Smooth muscle cell (in vitro differentiated cells): ENCODE measurements around the gene ZNF492. TPM values are rescaled to one million over a fixed set of nuclear protein-coding genes. Genes with fewer than 3 reads are reported as not detected.

Experiments
- DNase-seq: peaks from one replicate; lab custom pipeline; 2025; ENCODE audit not compliant: unreplicated experiment; lab: John Stamatoyannopoulos, UW
- H2AFZ ChIP-seq: fragments of 200-600 bp; sonication (generic); 2 replicates; pipeline ENCODE4 v1.6.0; 2016; ENCODE audit warnings: antibody characterized with exemption, low read depth, mild to moderate bottlenecking
- H3F3A ChIP-seq: fragments of 200-600 bp; sonication (generic); 2 replicates; pipeline ENCODE4 v1.6.0; 2017; ENCODE audit warnings: antibody characterized with exemption, low read depth
- H3K27ac ChIP-seq: fragments of 200-600 bp; sonication (generic); 2 replicates; pipeline ENCODE4 v1.5.1; 2016; ENCODE audit warnings: low read depth, mild to moderate bottlenecking
- H3K27me3 ChIP-seq: fragments of 200-600 bp; sonication (generic); 2 replicates; pipeline ENCODE4 v1.6.1; 2016; ENCODE audit warnings: low read depth, mild to moderate bottlenecking
- H3K36me3 ChIP-seq: fragments of 200-600 bp; sonication (generic); 2 replicates; pipeline ENCODE4 v1.5.1; 2016; ENCODE audit warnings: low read depth
- H3K4me1 ChIP-seq: fragments of 200-600 bp; sonication (generic); 2 replicates; pipeline ENCODE4 v1.5.1; 2016; ENCODE audit warnings: low read depth
- H3K4me2 ChIP-seq: fragments of 200-600 bp; sonication (generic); 2 replicates; pipeline ENCODE4 v1.6.0; 2016; ENCODE audit warnings: mild to moderate bottlenecking
- H3K4me3 ChIP-seq: fragments of 200-600 bp; sonication (generic); 2 replicates; pipeline ENCODE4 v1.5.1; 2016; ENCODE audit warnings: mild to moderate bottlenecking
- H3K79me2 ChIP-seq: fragments of 200-600 bp; sonication (generic); 2 replicates; pipeline ENCODE4 v1.6.0; 2016; ENCODE audit warnings: low read depth, mild to moderate bottlenecking
- H3K9ac ChIP-seq: fragments of 200-600 bp; sonication (generic); 2 replicates; pipeline ENCODE4 v1.6.0; 2016; ENCODE audit warnings: low read depth
- H3K9me3 ChIP-seq: fragments of 200-600 bp; sonication (generic); replicated peaks from 2 replicates; pipeline ENCODE4 v1.5.1; 2016; ENCODE audit warnings: low read depth
- H4K20me1 ChIP-seq: fragments of 200-600 bp; sonication (generic); 2 replicates; pipeline ENCODE4 v1.6.0; 2016; ENCODE audit warnings: low read depth
- WGBS: methylation state at CpG from one replicate; pipeline ENCODE4 v1.1.7; 2016; ENCODE audit warnings: low lambda C conversion rate; 5-methylcytosine and 5-hydroxymethylcytosine counted together
- polyA plus RNA-seq: library from polyadenylated mRNA; unstranded; fragments of >200 nt; fragmentation: Nextera tagmentation; extraction: Ambion mirVana; gene quantifications from 2 replicates; pipeline ENCODE4 v1.2.1, GENCODE V29; 2016
- total RNA-seq: library from RNA; depleted of rRNA; stranded (reverse); fragments of >200 nt; gene quantifications from 2 replicates; pipeline ENCODE4 v1.2.3, GENCODE V29; 2014
- TF ChIP-seq, protein P1 (sequence below): fragments of 200-600 bp; sonication (generic); IDR thresholded peaks from 2 replicates; pipeline ENCODE4 v1.5.1; 2017; ENCODE audit warnings: borderline replicate concordance, mild to moderate bottlenecking, antibody characterized with exemption; ENCODE audit not compliant: insufficient read depth, poor library complexity, severe bottlenecking

ZNF492 gene
- total and polyA plus RNA-seq, 2 experiments from 2014 or later: not detected

DNA sequence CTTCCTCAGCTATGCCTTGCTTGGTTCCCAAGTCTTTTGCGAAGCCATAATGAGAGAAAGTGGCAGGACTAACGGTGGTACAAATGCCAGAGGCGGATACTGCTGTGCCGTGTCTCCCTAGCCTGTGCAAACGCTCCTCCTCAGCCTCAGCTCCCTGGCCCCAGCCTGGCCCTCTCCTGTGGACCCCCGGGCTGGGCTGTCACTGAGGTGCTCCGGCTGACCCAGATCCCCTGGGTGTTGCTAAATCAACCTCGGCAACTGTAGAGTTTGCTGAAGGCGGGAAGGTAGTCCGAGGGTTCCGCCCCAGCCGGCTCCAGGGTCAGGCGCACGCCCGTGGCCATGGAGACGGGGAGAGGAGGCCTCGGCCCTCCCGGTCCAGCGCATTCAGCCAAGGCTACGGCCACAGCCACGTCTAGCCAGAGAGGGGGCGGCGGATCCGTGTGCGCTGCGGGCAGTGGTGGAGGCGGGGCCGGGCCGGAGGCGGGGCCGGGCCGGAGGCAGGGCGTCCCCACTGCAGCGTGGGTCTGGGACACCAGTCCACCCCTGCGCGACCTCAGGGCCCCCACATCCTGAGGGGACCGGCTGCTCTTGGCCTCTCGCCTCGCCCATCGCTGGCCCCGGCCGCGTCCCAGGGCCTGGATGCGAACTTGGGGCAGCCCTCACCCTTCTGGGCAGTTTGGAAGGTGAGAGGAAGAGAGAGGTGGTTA, 16.4 kb upstream of the ZNF492 start:
- TF ChIP-seq, protein P1, sequence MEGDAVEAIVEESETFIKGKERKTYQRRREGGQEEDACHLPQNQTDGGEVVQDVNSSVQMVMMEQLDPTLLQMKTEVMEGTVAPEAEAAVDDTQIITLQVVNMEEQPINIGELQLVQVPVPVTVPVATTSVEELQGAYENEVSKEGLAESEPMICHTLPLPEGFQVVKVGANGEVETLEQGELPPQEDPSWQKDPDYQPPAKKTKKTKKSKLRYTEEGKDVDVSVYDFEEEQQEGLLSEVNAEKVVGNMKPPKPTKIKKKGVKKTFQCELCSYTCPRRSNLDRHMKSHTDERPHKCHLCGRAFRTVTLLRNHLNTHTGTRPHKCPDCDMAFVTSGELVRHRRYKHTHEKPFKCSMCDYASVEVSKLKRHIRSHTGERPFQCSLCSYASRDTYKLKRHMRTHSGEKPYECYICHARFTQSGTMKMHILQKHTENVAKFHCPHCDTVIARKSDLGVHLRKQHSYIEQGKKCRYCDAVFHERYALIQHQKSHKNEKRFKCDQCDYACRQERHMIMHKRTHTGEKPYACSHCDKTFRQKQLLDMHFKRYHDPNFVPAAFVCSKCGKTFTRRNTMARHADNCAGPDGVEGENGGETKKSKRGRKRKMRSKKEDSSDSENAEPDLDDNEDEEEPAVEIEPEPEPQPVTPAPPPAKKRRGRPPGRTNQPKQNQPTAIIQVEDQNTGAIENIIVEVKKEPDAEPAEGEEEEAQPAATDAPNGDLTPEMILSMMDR: no peak
- H3K9me3 ChIP-seq: no peaks in the 10 kb centered on the region
- H3K9ac ChIP-seq: no peak overlapping the region
- H3K79me2 ChIP-seq: no peaks in the 10 kb centered on the region
- H3K27me3 ChIP-seq: no peaks in the 10 kb centered on the region
- H3K4me1 ChIP-seq: no peaks in the 10 kb centered on the region
- H3K36me3 ChIP-seq: no peaks in the 10 kb centered on the region
- no peak overlapping the region for H3K4me2 ChIP-seq
- H2AFZ ChIP-seq: no peak overlapping the region
- no peaks in the 10 kb centered on the region for H3F3A ChIP-seq
- no peak overlapping the region for H3K27ac ChIP-seq
- H3K4me3 ChIP-seq: no peak overlapping the region
- 89% methylated on average over 30 of the region's 44 CpGs for WGBS
- H4K20me1 ChIP-seq: no peaks in the 10 kb centered on the region
- DNase-seq: no peak

GRCh38 chr19:22619371-22619770, 14.8 kb upstream of the ZNF492 start:
- no peak for DNase-seq
- Histone ChIP-seq H3K9me3 (no peaks in the 10 kb centered on the region), H3K9ac (no peak overlapping the region), H3K4me1 (no peaks in the 10 kb centered on the region), H3K79me2 (no peaks in the 10 kb centered on the region), H2AFZ (no peak overlapping the region), H3K4me3 (no peak overlapping the region), H3K27ac (no peak overlapping the region), H3K4me2 (no peak overlapping the region), H3K27me3 (no peaks in the 10 kb centered on the region), H3K36me3 (no peaks in the 10 kb centered on the region), H4K20me1 (no peaks in the 10 kb centered on the region), H3F3A (no peaks in the 10 kb centered on the region)
- TF ChIP-seq, protein P1: no peak
- WGBS: 79% methylated on average over 4 of the region's 4 CpGs

- no peak overlapping the region for H3K27ac ChIP-seq
- no peaks in the 10 kb centered on the region for H3F3A ChIP-seq
- no peak for DNase-seq
- H3K27me3 ChIP-seq: no peaks in the 10 kb centered on the region
- no peak overlapping the region for H3K9ac ChIP-seq
- no peak overlapping the region for H2AFZ ChIP-seq
- H3K4me1 ChIP-seq: no peaks in the 10 kb centered on the region
- H3K4me3 ChIP-seq: no peak overlapping the region
- TF ChIP-seq, protein P1: no peak
- WGBS: 72% methylated on average over 3 of the region's 3 CpGs
- no peaks in the 10 kb centered on the region for H4K20me1 ChIP-seq
- H3K9me3 ChIP-seq: no peaks in the 10 kb centered on the region
- H3K36me3 ChIP-seq: no peaks in the 10 kb centered on the region
- H3K79me2 ChIP-seq: no peaks in the 10 kb centered on the region
- H3K4me2 ChIP-seq: no peak overlapping the region
Observed at GRCh38 chr19:22619932-22620331, 14.2 kb upstream of the ZNF492 start.

DNA sequence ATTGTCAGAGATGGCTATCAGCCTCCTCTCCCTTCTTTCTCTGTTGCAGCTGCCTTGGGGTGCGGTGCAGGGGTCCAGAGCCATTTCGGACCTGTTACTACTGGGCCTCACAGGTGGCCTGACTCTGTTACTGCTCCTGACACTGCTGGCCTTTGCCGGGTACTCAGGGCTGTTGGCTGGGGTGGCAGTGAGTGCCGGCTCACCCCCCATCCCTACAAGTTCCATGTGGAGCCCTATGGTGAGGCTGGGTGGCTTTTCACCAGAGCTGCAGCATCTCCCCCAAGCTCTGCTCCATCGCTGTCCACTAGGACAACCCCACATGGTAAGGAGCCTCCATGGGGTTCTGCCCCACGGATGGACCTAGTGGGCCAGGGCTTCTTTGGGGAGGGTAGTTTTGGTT, 13.7 kb upstream of the ZNF492 start:
- Histone ChIP-seq H3K9ac (no peak overlapping the region), H2AFZ (no peak overlapping the region), H3K4me3 (no peak overlapping the region), H3K36me3 (no peaks in the 10 kb centered on the region), H3K4me1 (no peaks in the 10 kb centered on the region), H3K27ac (no peak overlapping the region), H3K4me2 (no peak overlapping the region), H3K9me3 (no peaks in the 10 kb centered on the region), H3K79me2 (no peaks in the 10 kb centered on the region), H4K20me1 (no peaks in the 10 kb centered on the region), H3K27me3 (no peaks in the 10 kb centered on the region), H3F3A (no peaks in the 10 kb centered on the region)
- no peak for DNase-seq
- 72% methylated on average over 6 of the region's 6 CpGs for WGBS
- TF ChIP-seq, protein P1: no peak
